Pancreas (tissue), 10 donors: ENCODE data around the gene ALX4. TPM values are rescaled to one million over a fixed set of nuclear protein-coding genes. Genes with fewer than 3 reads are reported as not detected.

Experiments used
- ATAC-seq, 4 donors: fragments of 200-7000 bp; cut with Tn5 transposase; one replicate each; pipeline versions ENCODE4 v1.8.0 to v1.9.1; 2020; ENCODE audit warnings: mild to moderate bottlenecking in 4 of 4, moderate library complexity in 4 of 4
- DNase-seq, 6 donors: peaks; one replicate each; pipeline ENCODE4 v3.0.0-alpha.2; 2020
- FAIRE-seq: peaks from 2 replicates; lab custom pipeline; 2012; peaks lifted over from hg19 to GRCh38; lab: Jason Lieb, UNC
- H3K27ac ChIP-seq, 4 donors: fragments of 200-600 bp; sonication (generic); 1 replicate in 3 of 4; 2 replicates in 1 of 4; pipeline versions ENCODE4 v1.5.0 to v1.8.0; 2020
- H3K27me3 ChIP-seq, 4 donors: fragments of 200-600 bp; one replicate each; pipeline ENCODE4 v1.8.0; 2021
- H3K36me3 ChIP-seq, 3 donors: fragments of 200-600 bp; sonication (generic) in 1 of 3; one replicate each; pipeline versions ENCODE4 v1.5.0 to v1.8.0; 2020 to 2021
- H3K4me1 ChIP-seq, 3 donors: fragments of 200-600 bp; one replicate each; pipeline ENCODE4 v1.8.0; 2021
- H3K4me3 ChIP-seq, 4 donors: fragments of 200-600 bp; sonication (generic) in 2 of 4; one replicate each; pipeline versions ENCODE4 v1.5.0 to v1.8.0; 2020 to 2021
- H3K9me3 ChIP-seq, 4 donors: fragments of 200-600 bp; one replicate each; pipeline ENCODE4 v1.8.0; 2021
- CTCF ChIP-seq, 4 donors: fragments of 200-600 bp; sonication (generic) in 3 of 4; IDR thresholded peaks; one replicate each; pipeline versions ENCODE4 v1.5.0 to v1.8.0; 2021; ENCODE audit warnings: antibody characterized with exemption in 4 of 4
- WGBS, 2 donors: extraction: QIAGEN DNeasy Blood & Tissue Kit; methylation state at CpG; one replicate each; pipeline ENCODE4 v1.1.7; 2013; 5-methylcytosine and 5-hydroxymethylcytosine counted together
- intact Hi-C, 3 donors: fragments of 100-400 bp; cut with DNase I; formaldehyde crosslinking; loops; one replicate each; pipeline versions ENCODE4 v1.11.1 to v1.14.2; 2022
- polyA plus RNA-seq, 2 donors: library from polyadenylated mRNA; stranded (reverse); fragments of 200-250 nt; gene quantifications; one replicate each; pipeline ENCODE4 v1.2.3, GENCODE V29; 2013
- total RNA-seq, 6 donors: library from RNA; stranded (reverse); fragmentation: NEBNext Ultra II Directional in 4 of 6; extraction: Animal tissue kit (Norgen Biotek cat#: 25700) in 4 of 6; gene quantifications; one replicate each; pipeline versions ENCODE4 v1.2.1 to v1.2.4, GENCODE V29; 2021 to 2023
- donor health status: healthy with polysubstance abuse.
- donor health status: DM: no; HTN: no; CAD: no; lungs with moderate emphysema.
- donor health status: DM: no; HTN: no; CAD: no.
- donor health status: control.
- donor health status: control.
- donor health status: Bipolar disorder and iron deficiency.
- donor health status: DM: yes; HTN: yes; CAD: no.
- donor health status: DM: no; HTN: no; CAD: no.
- donor health status: DM: no; HTN: no; CAD: no.
- donor health status: DM: yes; HTN: yes; CAD: no.

ALX4 gene
- total and polyA plus RNA-seq, 8 donors: 0.02 to 0.04 (median 0.03) TPM; not detected in 5

- WGBS, 2 donors: 7 to 10% methylated on average over 36 to 57 of the region's 57 CpGs
- ATAC-seq: no peak
These were observed 939 bp downstream of the ALX4 start for GRCh38 chr11:44308923-44309477.

GRCh38 chr11:44308256-44308922 is 1.6 kb downstream of the ALX4 start:
- intact Hi-C loops: no loop called here
- peaks cover 0 to 68% (median 18%) of the 10 kb centered on the region in 4 donors for H3K27me3 ChIP-seq
- H3K4me3 ChIP-seq: no peak overlapping the region
- peaks cover 0 to 18% (median 6%) of the 10 kb centered on the region in 3 donors for H3K4me1 ChIP-seq
- H3K27ac ChIP-seq: no peak overlapping the region
- no peaks in the 10 kb centered on the region for H3K9me3 ChIP-seq
- DNase-seq (no peak), ATAC-seq (no peak), FAIRE-seq (no peak)
- H3K36me3 ChIP-seq: no peaks in the 10 kb centered on the region
- 65 to 71% methylated on average over 18 to 20 of the region's 20 CpGs for WGBS, 2 donors
- TF ChIP-seq CTCF (IDR thresholded peaks at IDR 0.05): no peak

More at GRCh38 chr11:44308923-44309477, 939 bp downstream of the ALX4 start:
- FAIRE-seq: no peak
- TF ChIP-seq CTCF (IDR thresholded peaks at IDR 0.05): no peak
- Histone ChIP-seq H3K4me3 (peak overlapping the region in 2 of 4 donors; percentile 22 to 25), H3K9me3 (no peaks in the 10 kb centered on the region), H3K4me1 (peaks cover 0 to 18% (median 6%) of the 10 kb centered on the region in 3 donors), H3K27me3 (peaks cover 0 to 69% (median 18%) of the 10 kb centered on the region in 4 donors), H3K36me3 (no peaks in the 10 kb centered on the region), H3K27ac (no peak overlapping the region)
- intact Hi-C loops: no loop called here
- no peak for DNase-seq

- ATAC-seq: no peak
- no peak overlapping the region for H3K27ac ChIP-seq
- peaks cover 0 to 64% (median 16%) of the 10 kb centered on the region in 4 donors for H3K27me3 ChIP-seq
- H3K9me3 ChIP-seq: no peaks in the 10 kb centered on the region
- no peak overlapping the region for H3K4me3 ChIP-seq
- intact Hi-C loops: no loop called here
- no peaks in the 10 kb centered on the region for H3K36me3 ChIP-seq
- H3K4me1 ChIP-seq: peaks cover 0 to 18% (median 6%) of the 10 kb centered on the region in 3 donors
- no peak for FAIRE-seq
- WGBS, 2 donors: 91 to 95% methylated on average over 9 to 10 of the region's 10 CpGs
- no peak for DNase-seq
- no peak for TF ChIP-seq CTCF (IDR thresholded peaks at IDR 0.05)
These were observed 2.4 kb downstream of the ALX4 start for GRCh38 chr11:44307340-44308099.

- ATAC-seq: no peak
- DNase-seq: no peak
- peaks cover 0 to 18% (median 6%) of the 10 kb centered on the region in 3 donors for H3K4me1 ChIP-seq
- 82 to 84% methylated on average over 7 of the region's 7 CpGs for WGBS, 2 donors
- no peaks in the 10 kb centered on the region for H3K36me3 ChIP-seq
- H3K4me3 ChIP-seq: no peak overlapping the region
- intact Hi-C loops: no loop called here
- no peak for FAIRE-seq
- H3K27me3 ChIP-seq: peaks cover 0 to 57% (median 13%) of the 10 kb centered on the region in 4 donors
- H3K9me3 ChIP-seq: no peaks in the 10 kb centered on the region
- no peak for TF ChIP-seq CTCF (IDR thresholded peaks at IDR 0.05)
- no peak overlapping the region for H3K27ac ChIP-seq
These were observed 3.1 kb downstream of the ALX4 start for GRCh38 chr11:44306918-44307244.
